ENCODE measurements around the gene NPDC1.

Gene NPDC1

GRCh38 chr9:136992819-136993369, 53.1 kb downstream of the NPDC1 start:
- no peak for TF ChIP-seq POLR2A (IDR thresholded peaks at IDR 0.05; ENCODE audit: low read depth, low read length)
- TF ChIP-seq TAF1 (IDR thresholded peaks at IDR 0.05; ENCODE audit: borderline replicate concordance, low read depth, low read length) = no peak
- TF ChIP-seq POLR2AphosphoS5 (IDR thresholded peaks at IDR 0.05; ENCODE audit: low read depth, low read length) = no peak
- DNase-seq (ENCODE audit: insufficient read length) (no peak), FAIRE-seq (peak; percentile 9)

GRCh38 chr9:136991993-136992818, 53.8 kb downstream of the NPDC1 start, which contains the start of gene PAXX:
TSS of gene PAXX (plus strand) at chr9:136992422. CDS start at chr9:136992444, 22 bp downstream.
- TF ChIP-seq POLR2AphosphoS5 (IDR thresholded peaks at IDR 0.05; ENCODE audit: low read depth, low read length) (no peak), POLR2A (IDR thresholded peaks at IDR 0.05; ENCODE audit: low read depth, low read length) (peak; percentile 58; the same call in 1 of the 2 replicates), TAF1 (IDR thresholded peaks at IDR 0.05; ENCODE audit: borderline replicate concordance, low read depth, low read length) (0 out of 2 replicates have a peak, but pooled peaks have one; percentile 30)
- FAIRE-seq (peak; percentile 93), DNase-seq (ENCODE audit: insufficient read length) (peak; percentile 99)

DNA sequence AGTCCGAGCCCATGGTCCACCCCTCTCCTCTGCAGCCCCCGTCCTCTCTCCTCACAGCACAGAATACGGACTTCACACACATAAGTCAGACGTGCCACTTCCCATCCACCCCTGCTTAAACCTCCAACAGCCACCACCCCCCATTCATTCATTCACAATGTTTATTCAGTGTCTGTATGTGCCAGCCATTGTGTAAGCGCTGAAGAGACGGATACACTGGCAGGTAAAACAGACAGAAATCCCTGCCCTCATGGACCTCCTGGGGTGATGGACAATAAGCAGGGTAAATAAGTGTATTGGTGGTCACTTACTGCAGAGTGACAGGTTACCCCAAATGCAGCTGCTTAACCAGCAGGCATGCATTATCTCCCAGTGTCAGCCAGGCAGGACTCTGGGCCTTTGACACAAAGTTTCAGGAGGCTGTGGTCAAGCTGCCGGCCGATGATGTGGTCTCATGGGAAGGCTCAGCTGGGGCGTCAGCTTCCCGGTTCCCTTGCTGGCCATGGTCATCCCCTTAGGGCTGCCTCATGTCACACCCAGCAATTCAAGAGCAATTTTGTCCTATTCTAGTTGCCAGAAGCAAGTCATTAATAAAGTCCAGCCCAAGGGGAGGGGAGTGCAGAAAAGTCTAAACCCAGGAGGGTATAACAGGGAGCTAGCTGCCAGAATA, 55.6 kb downstream of the NPDC1 start:
- DNase-seq (ENCODE audit: insufficient read length) (no peak), FAIRE-seq (no peak)
- no peak for TF ChIP-seq POLR2AphosphoS5 (IDR thresholded peaks at IDR 0.05; ENCODE audit: low read depth, low read length)
- no peak for TF ChIP-seq POLR2A (IDR thresholded peaks at IDR 0.05; ENCODE audit: low read depth, low read length)
- no peak for TF ChIP-seq TAF1 (IDR thresholded peaks at IDR 0.05; ENCODE audit: borderline replicate concordance, low read depth, low read length)
